NCI-H1694 treated with DMSO at 0.1 percent for 48 hours (cell line): ENCODE data around the gene NR4A2.

Experiments used
- DNase-seq: peaks from one replicate; lab custom pipeline; 2025; lab: John Stamatoyannopoulos, UW

NR4A2 gene

DNA sequence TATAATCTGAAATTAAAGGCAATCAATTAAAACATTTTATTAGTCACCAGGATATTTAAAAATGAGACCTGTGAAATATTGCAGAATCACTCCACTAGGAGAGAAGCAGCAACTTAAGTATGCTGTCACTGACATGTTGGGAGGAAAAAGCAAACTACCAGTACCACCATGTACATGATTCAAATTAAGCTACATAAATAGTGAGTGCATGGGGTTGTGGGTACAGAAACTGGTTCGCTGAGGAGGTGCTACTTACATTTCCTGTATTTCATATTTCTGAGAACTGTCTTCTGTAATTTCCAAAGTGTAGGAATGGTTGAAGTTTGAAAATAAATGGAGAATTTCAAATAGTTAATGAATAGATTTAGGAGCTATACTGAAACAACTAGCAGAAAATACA lies 7.9 kb upstream of the NR4A2 start:
- DNase-seq, result peak; percentile 49

DNA sequence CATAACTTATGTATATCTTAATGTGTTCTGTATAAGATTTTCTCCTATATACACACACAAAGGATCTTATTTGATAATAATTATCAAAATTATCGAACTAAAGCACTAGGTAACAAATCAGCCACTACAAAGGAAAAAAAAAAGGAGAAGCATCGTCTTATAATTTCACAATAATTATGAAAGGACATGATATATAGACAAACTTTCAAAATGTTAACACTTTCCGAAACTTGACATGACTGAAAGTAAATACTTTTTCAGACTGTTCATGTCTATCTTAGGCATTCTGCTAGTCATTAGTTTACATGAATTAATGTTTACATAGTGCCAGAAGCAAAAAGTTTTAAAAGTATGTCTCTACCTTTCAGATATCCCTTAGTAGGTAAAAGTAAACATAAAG lies 7.3 kb upstream of the NR4A2 start:
- DNase-seq, result no peak

GRCh38 chr2:156339110-156339847 lies 6.8 kb upstream of the NR4A2 start:
- no peak for DNase-seq

DNA sequence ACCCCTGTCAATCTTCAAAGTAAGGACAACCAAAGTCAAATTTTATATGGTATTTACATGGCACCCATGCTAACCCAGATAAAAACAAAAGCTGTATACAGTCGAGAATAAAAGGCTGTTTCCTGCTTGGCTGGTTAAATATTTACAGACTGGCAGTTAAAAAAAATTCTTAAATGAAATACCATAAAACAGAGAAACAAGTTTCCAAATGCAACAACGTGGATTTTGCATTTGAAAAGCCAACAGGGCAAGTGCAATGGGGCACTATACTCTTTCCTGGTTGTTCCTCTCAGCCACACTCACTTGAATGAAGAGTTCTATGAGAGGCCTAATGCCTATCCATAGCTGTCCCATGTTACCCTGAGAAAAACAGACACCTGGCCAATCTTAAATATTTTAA lies 6.1 kb upstream of the NR4A2 start:
- peak; percentile 12 for DNase-seq

- DNase-seq, result peak; percentile 79
Observed at GRCh38 chr2:156334496-156335478, 2.3 kb upstream of the NR4A2 start.

GRCh38 chr2:156333951-156334495 lies 1.5 kb upstream of the NR4A2 start:
- DNase-seq, result peak; percentile 69

- DNase-seq, result no peak
Observed at GRCh38 chr2:156333274-156333950, 891 bp upstream of the NR4A2 start.

- no peak for DNase-seq
Observed at GRCh38 chr2:156332284-156332533, 312 bp downstream of the NR4A2 start.

GRCh38 chr2:156331572-156332283 lies 793 bp downstream of the NR4A2 start:
- DNase-seq, result no peak

DNA sequence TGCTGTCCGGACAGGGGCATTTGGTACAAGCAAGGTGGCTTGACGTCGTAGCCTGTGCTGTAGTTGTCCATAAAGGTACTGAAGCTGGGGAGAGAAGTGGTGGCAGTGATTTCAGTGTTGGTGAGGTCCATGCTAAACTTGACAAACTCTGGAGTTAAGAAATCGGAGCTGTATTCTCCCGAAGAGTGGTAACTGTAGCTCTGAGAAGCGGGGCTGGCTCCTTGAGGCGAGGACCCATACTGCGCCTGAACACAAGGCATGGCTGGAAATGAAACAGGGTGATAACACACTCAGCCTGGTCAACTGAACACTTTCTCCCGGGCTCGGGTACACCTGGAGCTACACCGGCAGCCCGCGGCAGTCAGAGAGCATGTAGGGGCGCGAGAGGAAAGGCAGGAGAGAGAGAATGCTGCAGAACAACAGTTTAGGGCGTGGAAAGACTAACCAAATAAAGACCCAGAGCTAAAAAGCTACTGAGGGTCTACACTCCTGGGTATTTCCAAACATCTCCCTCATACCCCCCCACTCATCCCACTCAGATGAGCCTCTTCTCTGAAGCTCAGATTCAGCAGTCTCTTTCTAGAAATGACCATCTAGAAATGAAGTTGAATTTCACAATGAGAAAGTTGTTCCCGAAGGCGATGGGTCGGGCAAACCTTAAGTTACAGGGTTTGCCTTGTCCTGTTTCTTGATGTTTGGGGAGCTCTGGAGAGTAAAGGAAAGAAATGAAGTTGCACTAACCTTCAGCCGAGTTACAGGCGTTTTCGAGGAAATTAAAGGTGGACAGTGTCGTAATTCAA lies 2.4 kb downstream of the NR4A2 start:
- DNase-seq, result no peak

DNA sequence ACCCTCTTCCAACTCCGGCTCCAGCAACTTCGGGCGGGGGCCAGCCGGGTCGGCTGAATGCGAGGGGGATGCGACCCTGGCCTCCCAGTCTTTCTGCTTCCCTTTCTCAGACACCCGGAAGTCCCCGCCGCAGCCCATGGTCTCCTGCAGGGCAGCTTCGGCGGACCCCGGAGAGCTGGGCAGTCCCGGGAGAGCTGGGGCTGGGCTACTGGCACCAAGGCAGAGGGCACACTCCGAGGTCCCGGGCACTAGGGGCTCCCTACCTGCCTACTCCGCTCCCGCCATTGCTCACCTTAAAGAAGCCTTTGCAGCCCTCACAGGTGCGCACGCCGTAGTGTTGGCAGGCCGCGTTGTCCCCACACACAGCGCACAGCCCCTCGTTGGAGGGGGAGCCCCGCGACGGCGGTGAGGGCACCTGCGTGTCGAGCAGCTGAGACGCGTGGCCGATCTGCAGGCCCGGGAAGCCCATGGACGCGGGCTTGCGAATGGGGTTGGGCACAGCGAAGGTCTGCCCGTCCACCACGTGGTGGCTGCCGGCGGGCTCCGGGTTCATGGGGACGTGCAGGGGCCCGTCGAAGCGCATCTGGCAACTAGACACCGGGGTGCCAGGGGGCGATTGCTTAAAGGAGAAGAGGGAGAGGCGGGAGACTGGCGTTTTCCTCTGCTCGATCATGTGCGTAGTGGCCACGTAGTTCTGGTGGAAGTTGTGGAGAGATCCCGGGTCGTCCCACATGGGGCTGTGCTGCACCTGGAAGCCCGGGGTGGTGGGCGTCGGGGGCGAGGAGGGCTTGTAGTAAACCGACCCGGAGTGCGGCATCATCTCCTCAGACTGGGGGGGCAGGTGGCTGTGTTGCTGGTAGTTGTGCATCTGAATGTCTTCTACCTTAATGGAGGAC lies 3.2 kb downstream of the NR4A2 start:
- no peak for DNase-seq

- no peak for DNase-seq
Observed at GRCh38 chr2:156327835-156328695, 4.5 kb downstream of the NR4A2 start.

- DNase-seq, result no peak
Observed at GRCh38 chr2:156326526-156327095, 5.9 kb downstream of the NR4A2 start.

- no peak for DNase-seq
Observed at GRCh38 chr2:156325688-156326525, 6.6 kb downstream of the NR4A2 start.

DNA sequence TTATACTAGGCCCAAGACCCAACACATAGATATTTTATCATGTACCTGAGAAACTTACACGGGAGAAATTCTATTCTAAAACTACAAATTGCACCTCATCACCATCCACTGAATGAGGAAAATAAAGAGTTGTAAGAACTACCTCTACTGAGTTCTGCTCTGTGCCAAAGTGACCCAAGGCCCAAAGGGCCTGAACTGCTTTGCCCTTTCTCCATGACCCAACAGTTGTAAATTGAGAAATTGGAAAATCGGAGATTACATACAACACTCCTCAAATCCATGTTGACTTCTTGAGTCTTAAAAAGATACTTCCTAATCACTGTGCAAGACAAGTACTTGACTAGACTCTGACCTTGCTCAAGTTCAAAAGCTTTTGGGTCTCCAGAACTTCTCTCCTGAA lies 8.8 kb downstream of the NR4A2 start:
- DNase-seq, result no peak

DNA sequence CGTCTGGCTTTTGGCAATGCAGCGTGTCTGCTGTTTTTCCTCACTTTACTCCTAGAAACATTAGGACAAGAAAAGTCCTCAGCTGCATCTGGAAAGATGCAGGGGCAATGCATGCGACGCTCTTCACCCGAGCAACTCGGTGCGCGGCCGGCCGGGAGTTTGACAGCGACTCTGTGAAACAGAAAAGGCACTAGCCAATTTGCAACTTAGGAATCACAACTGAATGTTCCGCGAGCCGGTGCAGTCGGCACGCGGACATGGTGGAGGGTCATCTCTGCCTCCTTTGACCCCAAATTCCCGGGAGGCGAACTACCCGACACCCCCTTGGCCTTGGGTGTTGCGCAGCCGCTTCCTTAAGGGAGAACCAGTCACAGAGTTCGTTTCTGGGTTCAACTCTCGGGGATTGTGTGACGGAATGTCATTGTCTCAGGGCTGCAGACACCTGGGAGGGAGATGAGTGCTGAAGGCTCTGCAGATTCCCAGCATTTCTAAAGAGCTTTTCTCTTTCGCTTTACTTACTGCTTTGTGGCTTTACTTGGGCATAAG lies 9.8 kb downstream of the NR4A2 start:
- DNase-seq, result no peak

GRCh38 chr2:156322051-156322685 lies 10.4 kb downstream of the NR4A2 start:
- DNase-seq, result no peak
